HG02759 (cell line): ENCODE data around the gene PCED1A.

Source experiments
- ATAC-seq: cut with Tn5 transposase; IDR thresholded peaks from one replicate; pipeline ENCODE4 v1.9.1; 2021; ENCODE audit warnings: mild to moderate bottlenecking, moderate library complexity; ENCODE audit not compliant: unreplicated experiment

The PCED1A gene, protein sequence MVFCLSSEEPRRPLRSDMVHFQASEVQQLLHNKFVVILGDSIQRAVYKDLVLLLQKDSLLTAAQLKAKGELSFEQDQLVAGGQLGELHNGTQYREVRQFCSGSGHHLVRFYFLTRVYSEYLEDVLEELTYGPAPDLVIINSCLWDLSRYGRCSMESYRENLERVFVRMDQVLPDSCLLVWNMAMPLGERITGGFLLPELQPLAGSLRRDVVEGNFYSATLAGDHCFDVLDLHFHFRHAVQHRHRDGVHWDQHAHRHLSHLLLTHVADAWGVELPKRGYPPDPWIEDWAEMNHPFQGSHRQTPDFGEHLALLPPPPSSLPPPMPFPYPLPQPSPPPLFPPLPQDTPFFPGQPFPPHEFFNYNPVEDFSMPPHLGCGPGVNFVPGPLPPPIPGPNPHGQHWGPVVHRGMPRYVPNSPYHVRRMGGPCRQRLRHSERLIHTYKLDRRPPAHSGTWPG

GRCh38 chr20:2840138-2840966 is at the start of gene PCED1A, which contains the start of gene VPS16:
Gene PCED1A, minus strand, starts transcription at chr20:2840655. Its CDS starts 743 bp downstream, at chr20:2839912.
Gene VPS16, plus strand, starts transcription at chr20:2840745. Its CDS starts 30 bp downstream, at chr20:2840775.
- peak; percentile 98 for ATAC-seq

- no peak for ATAC-seq
Observed at GRCh38 chr20:2889797-2890196, 49.3 kb upstream of the PCED1A start.

DNA sequence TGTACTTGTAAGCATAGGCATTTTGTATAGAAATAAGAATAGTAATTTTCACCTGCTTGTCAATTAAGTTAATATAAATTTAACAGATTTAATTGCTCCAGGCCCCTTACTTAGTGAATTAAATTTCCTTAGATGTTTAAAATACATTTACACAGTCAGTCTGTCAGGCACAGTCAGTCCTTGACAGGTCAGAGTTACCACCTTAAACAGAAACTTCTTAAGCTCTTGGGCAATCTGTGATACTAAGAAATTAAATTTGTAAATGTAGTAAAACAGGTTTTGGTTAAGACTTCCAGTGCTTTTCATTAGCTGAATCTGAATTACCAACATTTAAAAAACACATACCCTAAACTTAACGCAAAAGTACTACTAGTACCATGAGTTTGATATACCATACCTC is 48.8 kb upstream of the PCED1A start:
- no peak for ATAC-seq

DNA sequence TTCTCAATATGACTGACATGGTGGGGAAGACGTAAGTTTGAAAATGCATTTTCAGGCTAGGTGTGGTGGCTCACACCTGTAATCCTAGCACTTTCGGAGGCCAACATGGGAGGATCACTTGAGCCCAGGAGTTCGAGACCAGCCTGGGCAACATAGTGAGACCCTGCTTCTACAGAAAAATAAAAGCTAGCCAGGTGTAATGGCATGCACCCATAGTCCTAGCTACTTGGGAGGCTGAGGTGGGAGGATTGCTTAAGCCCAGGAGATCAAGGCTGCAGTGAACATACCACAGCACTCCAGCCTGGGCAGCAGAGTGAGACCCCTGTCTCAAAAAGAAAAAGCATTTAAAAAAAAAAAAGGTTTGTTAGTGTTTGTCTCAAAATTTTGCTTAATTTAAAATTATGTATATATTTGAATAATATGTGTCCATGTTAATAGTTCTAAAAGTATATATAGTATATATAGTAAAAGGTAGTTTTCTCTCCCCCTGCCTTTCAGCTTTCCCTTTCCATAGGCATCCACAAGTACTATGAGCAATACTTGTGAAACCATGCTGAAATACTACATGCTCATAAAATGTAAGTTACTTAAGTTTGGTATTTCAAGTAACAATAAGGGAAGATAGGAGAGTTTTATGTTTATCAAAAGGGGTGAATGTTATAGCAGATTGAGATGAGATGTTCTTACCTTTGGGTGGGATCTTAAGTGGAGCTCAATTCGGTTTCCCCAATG is 47.9 kb upstream of the PCED1A start:
- no peak for ATAC-seq

GRCh38 chr20:2887715-2888114 is 47.3 kb upstream of the PCED1A start:
- ATAC-seq: no peak

- no peak for ATAC-seq
Observed at GRCh38 chr20:2883726-2884637, 43.5 kb upstream of the PCED1A start.

DNA sequence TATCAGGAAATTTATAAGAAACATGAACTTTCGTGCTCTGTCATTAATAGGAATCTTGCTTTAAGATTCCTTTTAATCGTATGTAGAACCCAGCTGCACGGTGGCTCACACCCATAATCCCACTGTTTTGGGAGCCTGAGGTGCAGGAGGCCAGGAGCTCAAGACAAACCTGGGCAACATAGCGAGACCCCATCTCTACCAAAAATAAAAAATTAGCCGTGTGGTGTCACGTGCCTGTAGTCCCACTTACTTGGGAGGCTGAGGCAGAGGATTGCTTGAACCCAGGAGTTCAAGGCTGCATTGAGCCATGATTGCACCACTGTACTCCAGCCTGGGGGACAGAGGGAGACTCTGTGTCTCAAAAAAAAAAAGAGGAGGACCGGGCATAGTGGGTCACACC is 40.2 kb upstream of the PCED1A start:
- ATAC-seq: no peak

DNA sequence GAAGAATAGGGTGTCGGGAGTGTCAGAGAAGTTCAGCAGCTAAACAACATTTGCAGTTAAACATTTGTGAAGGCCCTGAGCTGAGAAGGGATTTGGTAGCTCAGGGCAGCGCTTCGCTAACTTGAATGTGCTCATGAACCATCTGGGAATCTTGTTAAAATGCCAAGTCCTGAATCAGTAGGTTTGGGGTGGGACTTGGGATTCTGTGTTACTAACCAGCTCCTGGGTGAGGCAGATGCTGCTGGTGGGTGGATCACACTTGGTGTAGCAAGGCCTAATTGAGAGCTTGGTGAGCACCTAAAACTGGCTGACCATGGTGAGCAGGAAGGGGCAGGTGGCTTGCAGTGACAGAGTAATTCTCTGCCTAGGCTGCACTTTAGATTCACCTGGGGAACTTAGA is 38.7 kb upstream of the PCED1A start:
- ATAC-seq: no peak

GRCh38 chr20:2878515-2878914 is 38.1 kb upstream of the PCED1A start:
- no peak for ATAC-seq

- no peak for ATAC-seq
Observed at GRCh38 chr20:2875690-2876203, 35.3 kb upstream of the PCED1A start.

DNA sequence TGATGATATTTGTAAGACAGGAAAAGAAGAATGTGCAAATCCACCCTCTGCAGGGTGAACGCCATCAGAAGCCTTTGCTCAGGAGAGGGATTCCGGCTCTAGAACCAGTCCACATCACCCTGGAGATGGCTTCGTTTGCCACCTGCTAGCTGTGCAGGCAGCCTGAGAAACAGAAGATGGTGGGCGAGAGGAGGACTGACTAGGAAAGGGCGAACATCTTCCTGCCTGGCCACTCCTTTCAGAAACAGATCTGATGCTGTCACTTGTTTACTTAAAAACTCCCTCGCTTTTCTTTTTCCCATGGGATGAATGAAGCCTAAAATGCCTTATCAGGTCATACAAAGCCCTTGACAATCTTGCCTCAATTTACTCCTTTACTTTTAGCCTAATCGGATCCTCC is 34.0 kb upstream of the PCED1A start:
- no peak for ATAC-seq

- peak; percentile 49 for ATAC-seq
Observed at GRCh38 chr20:2873747-2874041, 33.2 kb upstream of the PCED1A start.

DNA sequence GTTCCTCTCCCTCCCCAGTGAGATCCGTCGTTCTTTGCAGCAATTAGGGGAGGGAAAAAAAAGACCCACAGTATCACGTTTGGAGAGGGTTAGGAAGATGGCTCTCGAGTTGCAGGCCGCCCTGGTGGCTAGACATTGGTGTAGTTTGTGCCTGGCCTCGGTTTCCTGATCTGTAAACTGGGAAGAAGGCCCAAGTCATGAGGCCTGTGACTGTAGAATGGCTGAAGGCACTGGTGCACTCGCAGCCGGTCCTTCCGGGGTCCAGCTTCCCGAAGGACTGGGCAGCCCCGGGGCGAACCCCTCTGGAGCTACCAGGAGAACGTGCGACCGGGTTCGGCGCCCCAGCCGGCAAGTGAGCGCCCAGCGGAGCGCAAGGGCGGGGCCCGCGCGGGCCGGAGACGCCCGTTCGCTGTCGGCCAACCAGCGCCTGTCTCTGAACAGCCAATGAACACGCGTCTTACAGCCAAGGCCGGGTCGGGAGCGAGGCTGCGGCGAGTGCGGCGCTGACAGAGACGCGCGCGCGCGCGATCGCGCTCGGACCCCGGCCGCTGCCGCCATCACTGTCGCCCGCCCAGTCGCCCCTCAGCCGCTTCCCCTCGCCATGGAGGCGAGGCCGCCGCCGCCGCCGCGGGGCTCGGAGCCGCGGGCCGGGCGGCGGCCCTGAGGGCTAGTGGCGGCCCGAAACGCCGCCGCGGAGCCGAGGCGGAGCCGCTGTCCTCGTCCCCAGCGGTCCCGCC is 32.7 kb upstream of the PCED1A start, which contains the start of gene PTPRA:
Gene PTPRA, plus strand, starts transcription at position 472 of the 737 bp plus-strand sequence. CDS start 90,797 bp downstream, outside the sequence.
- ATAC-seq: peak; percentile 94

- peak; percentile 35 for ATAC-seq
Observed at GRCh38 chr20:2872459-2873009, 32.1 kb upstream of the PCED1A start.

- peak; percentile 1 for ATAC-seq
Observed at GRCh38 chr20:2871661-2872458, 31.4 kb upstream of the PCED1A start.

- no peak for ATAC-seq
Observed at GRCh38 chr20:2871111-2871465, 30.6 kb upstream of the PCED1A start.

GRCh38 chr20:2869381-2869780 is 28.9 kb upstream of the PCED1A start:
- no peak for ATAC-seq
